Left colon (tissue), 2 donors: ENCODE data around the gene ATP6V1D. TPM values are rescaled to one million over a fixed set of nuclear protein-coding genes. Genes with fewer than 3 reads are reported as not detected.

Experiments used
- ATAC-seq: fragments of 200-7000 bp; cut with Tn5 transposase; one replicate; pipeline ENCODE4 v1.9.1; 2020; ENCODE audit warnings: mild to moderate bottlenecking, moderate library complexity
- DNase-seq, 2 donors: peaks; one replicate each; pipeline ENCODE4 v3.0.0-alpha.2; 2020
- intact Hi-C, 2 donors: fragments of 100-400 bp; cut with DNase I in 1 of 2; cut with micrococcal nuclease in 1 of 2; formaldehyde crosslinking; loops; one replicate each; pipeline versions ENCODE4 v1.11.2 to v1.14.0; 2022; cut with DNase I, micrococcal nuclease
- total RNA-seq, 2 donors: library from RNA; stranded (reverse); fragmentation: NEBNext Ultra II Directional; extraction: Animal tissue kit (Norgen Biotek cat#: 25700); gene quantifications; one replicate each; pipeline ENCODE4 v1.2.1, GENCODE V29; 2021
- donor health status: DM: no; HTN: no; CAD: no.
- donor health status: DM: yes; HTN: yes; CAD: no.

Gene ATP6V1D
- total RNA-seq, 2 donors from 2014 or later, result 80.3 to 91.2 TPM

GRCh38 chr14:67313153-67313552, 46.5 kb downstream of the ATP6V1D start:
- ATAC-seq, result peak; percentile 71
- no peak for DNase-seq
- intact Hi-C loops, result no loop called here

- no peak for ATAC-seq
- intact Hi-C loops, result no loop called here
- DNase-seq, result no peak
Measured at GRCh38 chr14:67311868-67312267, 47.7 kb downstream of the ATP6V1D start.

Other genes starting within 250 kb of the ATP6V1D start
- gene GARIN2, start 170.4 kb downstream of the ATP6V1D start, total RNA-seq, result not detected
- gene PALS1, start 118.4 kb downstream of the ATP6V1D start, total RNA-seq, result 10 to 100 TPM; 30.6 to 52.3 TPM
- gene EIF2S1, start 524 bp upstream of the ATP6V1D start, total RNA-seq, result 10 to 100 TPM; 58.1 to 66.2 TPM
- gene PLEK2, start 52.4 kb upstream of the ATP6V1D start, total RNA-seq, result 10 to 100 TPM; 41.7 to 52.2 TPM
- gene TMEM229B, start 128.9 kb upstream of the ATP6V1D start, total RNA-seq, result 10 to 100 TPM in 1 of 2 donors, 1 to 10 TPM in 1; 5.0 to 10.3 TPM
- gene PLEKHH1, start 173.5 kb upstream of the ATP6V1D start, total RNA-seq, result 10 to 100 TPM; 54.0 to 63.2 TPM
- gene PIGH, start 240.5 kb upstream of the ATP6V1D start, total RNA-seq, result 10 to 100 TPM; 14.0 to 14.3 TPM